Smooth muscle cell (in vitro differentiated cells): ENCODE data around the gene CCDC68. TPM values are rescaled to one million over a fixed set of nuclear protein-coding genes. Genes with fewer than 3 reads are reported as not detected.
A peak's percentile ranks its signal among the peaks of the same experiment; 100 is the strongest.

Source experiments
- DNase-seq: peaks from one replicate; lab custom pipeline; 2025; ENCODE audit not compliant: unreplicated experiment; lab: John Stamatoyannopoulos, UW
- H2AFZ ChIP-seq: fragments of 200-600 bp; sonication (generic); 2 replicates; pipeline ENCODE4 v1.6.0; 2016; ENCODE audit warnings: antibody characterized with exemption, low read depth, mild to moderate bottlenecking
- H3F3A ChIP-seq: fragments of 200-600 bp; sonication (generic); 2 replicates; pipeline ENCODE4 v1.6.0; 2017; ENCODE audit warnings: antibody characterized with exemption, low read depth
- H3K27ac ChIP-seq: fragments of 200-600 bp; sonication (generic); 2 replicates; pipeline ENCODE4 v1.5.1; 2016; ENCODE audit warnings: low read depth, mild to moderate bottlenecking
- H3K27me3 ChIP-seq: fragments of 200-600 bp; sonication (generic); 2 replicates; pipeline ENCODE4 v1.6.1; 2016; ENCODE audit warnings: low read depth, mild to moderate bottlenecking
- H3K36me3 ChIP-seq: fragments of 200-600 bp; sonication (generic); 2 replicates; pipeline ENCODE4 v1.5.1; 2016; ENCODE audit warnings: low read depth
- H3K4me1 ChIP-seq: fragments of 200-600 bp; sonication (generic); 2 replicates; pipeline ENCODE4 v1.5.1; 2016; ENCODE audit warnings: low read depth
- H3K4me2 ChIP-seq: fragments of 200-600 bp; sonication (generic); 2 replicates; pipeline ENCODE4 v1.6.0; 2016; ENCODE audit warnings: mild to moderate bottlenecking
- H3K4me3 ChIP-seq: fragments of 200-600 bp; sonication (generic); 2 replicates; pipeline ENCODE4 v1.5.1; 2016; ENCODE audit warnings: mild to moderate bottlenecking
- H3K79me2 ChIP-seq: fragments of 200-600 bp; sonication (generic); 2 replicates; pipeline ENCODE4 v1.6.0; 2016; ENCODE audit warnings: low read depth, mild to moderate bottlenecking
- H3K9ac ChIP-seq: fragments of 200-600 bp; sonication (generic); 2 replicates; pipeline ENCODE4 v1.6.0; 2016; ENCODE audit warnings: low read depth
- H3K9me3 ChIP-seq: fragments of 200-600 bp; sonication (generic); replicated peaks from 2 replicates; pipeline ENCODE4 v1.5.1; 2016; ENCODE audit warnings: low read depth
- H4K20me1 ChIP-seq: fragments of 200-600 bp; sonication (generic); 2 replicates; pipeline ENCODE4 v1.6.0; 2016; ENCODE audit warnings: low read depth
- WGBS: methylation state at CpG from one replicate; pipeline ENCODE4 v1.1.7; 2016; ENCODE audit warnings: low lambda C conversion rate; 5-methylcytosine and 5-hydroxymethylcytosine counted together
- polyA plus RNA-seq: library from polyadenylated mRNA; unstranded; fragments of >200 nt; fragmentation: Nextera tagmentation; extraction: Ambion mirVana; gene quantifications from 2 replicates; pipeline ENCODE4 v1.2.1, GENCODE V29; 2016
- total RNA-seq: library from RNA; depleted of rRNA; stranded (reverse); fragments of >200 nt; gene quantifications from 2 replicates; pipeline ENCODE4 v1.2.3, GENCODE V29; 2014
- TF ChIP-seq, protein P1 (sequence below): fragments of 200-600 bp; sonication (generic); IDR thresholded peaks from 2 replicates; pipeline ENCODE4 v1.5.1; 2017; ENCODE audit warnings: borderline replicate concordance, mild to moderate bottlenecking, antibody characterized with exemption; ENCODE audit not compliant: insufficient read depth, poor library complexity, severe bottlenecking

Gene CCDC68
- total and polyA plus RNA-seq, 2 experiments from 2014 or later: 4.8 to 6.2 TPM

DNA sequence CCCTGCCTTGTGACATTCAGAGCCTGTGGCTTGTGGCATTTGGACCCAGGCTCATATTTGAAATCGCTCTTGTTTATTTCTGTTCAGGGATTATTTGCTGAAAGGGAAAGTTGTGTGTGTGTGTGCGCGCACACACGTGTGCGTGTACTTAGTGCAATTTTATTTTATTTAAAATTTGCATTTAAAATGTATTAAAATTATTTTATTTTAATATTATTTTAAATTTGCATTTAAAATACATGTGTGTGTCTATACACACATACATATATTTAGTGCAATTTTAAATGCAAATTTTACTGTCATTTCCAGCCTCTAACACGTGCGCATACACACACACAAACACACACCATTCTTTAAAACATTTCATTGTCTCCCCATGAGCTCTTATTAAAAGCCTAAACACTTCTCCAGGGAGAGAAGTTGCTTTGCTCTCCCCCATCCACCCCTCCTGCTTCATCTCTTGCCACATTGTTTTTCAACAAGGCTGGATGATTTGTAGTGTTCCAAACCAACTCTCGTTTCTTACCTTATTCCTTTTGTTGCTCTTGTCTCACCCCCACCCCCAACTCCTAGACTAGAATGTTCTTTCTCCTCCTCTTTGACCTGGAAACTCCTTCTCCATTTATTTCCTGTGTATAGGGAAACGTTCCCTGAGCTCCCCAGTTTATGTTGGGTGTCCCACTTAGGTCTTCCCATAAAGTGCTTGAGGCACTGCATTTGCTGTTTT is 3.8 kb upstream of the CCDC68 start:
- H3K79me2 ChIP-seq: no peaks in the 10 kb centered on the region
- whole genome bisulfite sequencing: 95% methylated on average over 9 of the region's 9 CpGs
- H3F3A ChIP-seq: peaks cover 9% of the 10 kb centered on the region
- no peak overlapping the region for H3K4me3 ChIP-seq
- H3K27me3 ChIP-seq: no peaks in the 10 kb centered on the region
- no peak overlapping the region for H3K9ac ChIP-seq
- DNase-seq: no peak
- H3K4me2 ChIP-seq: no peak overlapping the region
- no peak overlapping the region for H3K27ac ChIP-seq
- no peaks in the 10 kb centered on the region for H3K36me3 ChIP-seq
- H2AFZ ChIP-seq: no peak overlapping the region
- H3K9me3 ChIP-seq: no peaks in the 10 kb centered on the region
- TF ChIP-seq, protein P1, sequence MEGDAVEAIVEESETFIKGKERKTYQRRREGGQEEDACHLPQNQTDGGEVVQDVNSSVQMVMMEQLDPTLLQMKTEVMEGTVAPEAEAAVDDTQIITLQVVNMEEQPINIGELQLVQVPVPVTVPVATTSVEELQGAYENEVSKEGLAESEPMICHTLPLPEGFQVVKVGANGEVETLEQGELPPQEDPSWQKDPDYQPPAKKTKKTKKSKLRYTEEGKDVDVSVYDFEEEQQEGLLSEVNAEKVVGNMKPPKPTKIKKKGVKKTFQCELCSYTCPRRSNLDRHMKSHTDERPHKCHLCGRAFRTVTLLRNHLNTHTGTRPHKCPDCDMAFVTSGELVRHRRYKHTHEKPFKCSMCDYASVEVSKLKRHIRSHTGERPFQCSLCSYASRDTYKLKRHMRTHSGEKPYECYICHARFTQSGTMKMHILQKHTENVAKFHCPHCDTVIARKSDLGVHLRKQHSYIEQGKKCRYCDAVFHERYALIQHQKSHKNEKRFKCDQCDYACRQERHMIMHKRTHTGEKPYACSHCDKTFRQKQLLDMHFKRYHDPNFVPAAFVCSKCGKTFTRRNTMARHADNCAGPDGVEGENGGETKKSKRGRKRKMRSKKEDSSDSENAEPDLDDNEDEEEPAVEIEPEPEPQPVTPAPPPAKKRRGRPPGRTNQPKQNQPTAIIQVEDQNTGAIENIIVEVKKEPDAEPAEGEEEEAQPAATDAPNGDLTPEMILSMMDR: no peak
- no peaks in the 10 kb centered on the region for H4K20me1 ChIP-seq
- no peaks in the 10 kb centered on the region for H3K4me1 ChIP-seq

DNA sequence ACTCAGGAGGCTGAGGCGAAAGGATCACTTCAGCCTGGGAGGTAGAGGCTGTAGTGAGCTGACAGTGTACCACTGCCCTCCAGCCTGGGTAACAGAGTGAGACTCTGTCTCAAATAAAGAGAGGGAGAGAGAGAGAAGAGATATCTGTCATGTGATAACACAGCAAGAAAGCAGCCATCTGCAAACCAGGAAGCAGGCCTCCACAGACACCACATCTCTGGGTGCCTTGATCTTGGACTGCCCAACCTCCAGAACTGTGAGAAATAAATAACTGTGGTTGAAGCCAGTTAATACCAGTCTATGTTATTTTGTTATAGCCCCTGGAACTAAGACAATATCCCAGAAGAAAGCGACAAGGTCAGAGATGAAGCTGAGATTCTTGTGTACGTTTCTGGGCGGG is 2.6 kb upstream of the CCDC68 start:
- 83% methylated on average over 4 of the region's 4 CpGs for WGBS
- DNase-seq: no peak
- Histone ChIP-seq H2AFZ (no peak overlapping the region), H3K36me3 (no peaks in the 10 kb centered on the region), H3K79me2 (no peaks in the 10 kb centered on the region), H3K9ac (no peak overlapping the region), H3K4me2 (peak overlapping the region; percentile 52), H3K9me3 (no peaks in the 10 kb centered on the region), H3F3A (peaks cover 9% of the 10 kb centered on the region), H3K27ac (peak overlapping the region; percentile 46), H3K4me3 (no peak overlapping the region), H3K4me1 (no peaks in the 10 kb centered on the region), H4K20me1 (no peaks in the 10 kb centered on the region), H3K27me3 (no peaks in the 10 kb centered on the region)
- TF ChIP-seq, protein P1: no peak

DNA sequence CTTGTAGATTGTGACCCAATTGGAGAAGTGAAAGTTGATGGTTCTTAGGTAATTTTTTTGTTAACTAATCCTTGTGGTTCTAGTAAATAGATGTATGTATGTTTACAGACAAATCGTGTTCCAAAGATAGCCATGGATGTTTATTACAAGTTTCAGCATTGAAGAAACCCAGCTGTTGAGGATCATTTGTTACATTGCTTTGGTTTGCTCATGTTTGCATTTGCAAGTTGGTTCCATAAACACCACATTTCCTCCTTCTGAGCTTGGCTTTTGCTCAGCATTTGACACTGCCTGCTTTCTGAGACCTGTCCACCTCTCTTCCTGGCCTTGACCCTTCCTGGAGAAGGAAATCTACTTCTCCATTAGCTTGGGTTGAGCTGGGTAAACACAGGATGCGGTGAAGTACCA is 1.8 kb upstream of the CCDC68 start:
- TF ChIP-seq, protein P1: no peak
- DNase-seq: no peak

DNA sequence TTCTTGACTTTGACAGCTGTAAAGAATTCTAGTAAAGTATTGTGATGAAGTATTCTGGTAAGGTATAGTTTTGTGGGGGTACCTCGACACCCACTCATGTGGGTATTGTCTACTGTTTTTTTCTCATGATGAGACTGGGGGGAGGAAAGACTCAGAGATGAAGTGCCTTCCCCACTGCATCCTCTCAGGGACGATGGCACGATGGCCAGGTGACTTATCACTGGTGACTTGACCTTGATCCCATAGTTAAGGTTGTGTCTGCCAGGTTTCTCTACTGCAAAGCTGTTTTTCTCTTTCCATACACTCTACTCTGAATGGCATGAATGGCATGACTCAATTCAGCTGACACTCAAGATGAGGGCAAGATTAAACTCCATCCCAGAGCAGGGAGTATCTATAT is 936 bp upstream of the CCDC68 start:
- Histone ChIP-seq H3K36me3 (no peaks in the 10 kb centered on the region), H3K4me3 (no peak overlapping the region), H3K27ac (no peak overlapping the region), H3K9me3 (no peaks in the 10 kb centered on the region), H3K27me3 (no peaks in the 10 kb centered on the region), H3K4me1 (no peaks in the 10 kb centered on the region), H3K4me2 (no peak overlapping the region), H2AFZ (no peak overlapping the region), H3K9ac (no peak overlapping the region), H4K20me1 (no peaks in the 10 kb centered on the region), H3K79me2 (no peaks in the 10 kb centered on the region), H3F3A (peaks cover 9% of the 10 kb centered on the region)
- DNase-seq: no peak
- TF ChIP-seq, protein P1: no peak
- 78% methylated on average over 3 of the region's 3 CpGs for WGBS

More for the DNA sequence above, 1.8 kb upstream of the CCDC68 start:
- Histone ChIP-seq H2AFZ (peak overlapping the region; percentile 16), H3K9me3 (no peaks in the 10 kb centered on the region), H3K9ac (no peak overlapping the region), H3K79me2 (no peaks in the 10 kb centered on the region), H3K27me3 (no peaks in the 10 kb centered on the region), H3K4me2 (peak overlapping the region; percentile 52), H3F3A (peaks cover 9% of the 10 kb centered on the region), H3K36me3 (no peaks in the 10 kb centered on the region), H3K4me3 (no peak overlapping the region), H3K27ac (peak overlapping the region; percentile 46), H4K20me1 (no peaks in the 10 kb centered on the region), H3K4me1 (no peaks in the 10 kb centered on the region)
- WGBS: 31% methylated on average over 2 of the region's 2 CpGs
